ENCODE measurements around the gene MYH10.
"Not testable (repeated sequence)": the region's sequence is repeated elsewhere in the genome, so short reads cannot be mapped to it uniquely, and the experiment has no call there.

MYH10 gene

GRCh38 chr17:8630227-8630801 is at the start of gene MYH10:
Gene MYH10 (minus strand): TSS chr17:8630725. CDS start chr17:8623246, 7,479 bp downstream.
- peak in 4 of 56 donors; percentile 17 to 66 (median 42) for DNase-seq

DNA sequence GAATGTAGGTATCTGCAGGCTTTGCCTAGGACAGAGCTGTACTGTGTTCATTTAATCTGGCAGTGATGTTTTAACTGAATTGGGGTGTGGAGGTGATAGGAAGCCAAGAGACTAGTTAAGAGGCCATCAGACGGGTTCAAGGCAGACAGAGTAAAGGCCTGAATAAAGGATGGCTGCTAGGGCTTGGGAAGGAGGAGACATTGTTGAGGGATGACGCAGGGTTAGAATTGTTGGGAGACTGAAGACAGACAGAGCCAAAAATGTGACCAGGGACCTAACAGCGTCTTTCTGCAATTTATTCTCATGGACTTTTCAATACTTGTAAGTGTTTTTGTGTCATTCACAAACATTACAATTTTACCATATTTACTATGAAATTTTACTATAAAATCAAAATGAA is 48.6 kb upstream of the MYH10 start:
- no peak for DNase-seq

DNA sequence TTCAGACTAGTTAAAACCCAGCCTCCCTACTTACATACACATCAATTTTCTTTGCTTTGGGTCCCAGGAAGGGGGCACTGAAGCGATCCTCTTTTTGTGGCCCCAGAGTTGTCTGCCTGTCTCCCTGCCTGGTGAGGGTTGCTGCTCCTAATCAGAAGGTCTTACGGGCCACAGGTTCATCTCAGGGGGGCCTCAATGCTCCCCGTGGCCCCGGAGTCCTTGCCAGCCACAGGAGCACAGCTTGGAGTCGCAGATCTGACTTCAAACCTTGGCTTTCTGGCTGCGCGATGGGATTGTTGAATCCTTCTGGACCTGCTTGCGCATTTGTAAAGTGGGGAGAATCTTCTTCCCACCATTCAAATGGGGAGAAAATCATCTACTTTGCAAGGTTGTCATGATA is 44.8 kb upstream of the MYH10 start:
- DNase-seq = no peak

- no peak for DNase-seq
These were observed 44.1 kb upstream of the MYH10 start for GRCh38 chr17:8674344-8675305.

DNA sequence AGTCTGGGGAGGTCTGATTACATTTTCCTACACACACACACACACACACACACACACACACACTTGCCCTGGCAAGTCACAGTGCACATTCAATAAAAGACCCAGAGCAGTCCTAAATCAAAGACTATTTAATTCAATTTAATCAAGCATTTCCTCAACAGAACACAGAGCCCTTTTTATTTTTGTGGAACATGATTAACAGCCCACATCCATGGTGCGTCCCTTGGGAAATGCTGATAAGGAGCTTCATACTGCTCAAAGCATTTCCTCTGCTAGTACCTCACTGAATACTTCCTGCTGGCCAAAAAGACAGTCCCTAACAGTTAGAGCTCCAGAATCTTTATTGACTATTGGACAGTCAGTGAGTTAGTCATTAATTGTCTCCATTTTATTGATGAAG is 43.1 kb upstream of the MYH10 start:
- DNase-seq = no peak

DNA sequence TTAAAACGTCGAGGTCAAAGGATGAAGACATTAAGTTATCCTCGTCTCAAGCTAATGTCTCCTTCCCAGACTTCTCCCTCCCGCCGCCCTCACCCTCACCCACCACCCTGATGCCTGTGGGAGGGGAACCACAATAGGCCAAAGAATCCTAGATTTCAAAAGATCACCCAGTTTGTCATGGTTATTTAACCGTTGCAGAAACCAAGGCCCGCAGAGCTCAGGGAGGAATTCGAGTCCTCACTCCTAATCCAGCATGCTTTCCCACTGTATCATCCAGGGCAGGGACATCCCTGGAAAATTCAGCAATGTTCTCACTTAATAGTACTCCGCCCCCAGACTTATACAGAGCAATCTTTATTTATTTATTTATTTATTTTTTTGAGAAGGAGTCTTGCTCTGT is 41.8 kb upstream of the MYH10 start:
- DNase-seq = no peak

DNA sequence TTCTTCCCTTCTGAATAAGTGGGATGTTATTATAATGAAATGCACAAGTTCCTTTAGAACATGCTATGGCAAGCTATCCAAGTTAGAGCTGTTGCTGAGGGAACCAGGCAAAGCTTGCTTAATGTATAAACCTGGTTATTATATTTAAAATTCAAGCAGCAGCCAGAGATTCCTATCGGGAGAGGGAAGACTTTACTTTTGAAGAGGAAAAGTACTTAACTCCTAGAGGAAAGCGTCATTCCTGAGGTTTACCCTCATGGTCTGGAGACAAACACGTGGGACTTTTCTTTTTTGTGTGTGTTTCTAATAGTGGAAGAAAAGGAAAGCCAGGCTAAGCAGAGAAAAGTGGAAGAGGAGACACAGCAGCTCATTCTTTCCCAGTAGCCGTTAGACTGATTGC is 39.9 kb upstream of the MYH10 start:
- no peak for DNase-seq

DNA sequence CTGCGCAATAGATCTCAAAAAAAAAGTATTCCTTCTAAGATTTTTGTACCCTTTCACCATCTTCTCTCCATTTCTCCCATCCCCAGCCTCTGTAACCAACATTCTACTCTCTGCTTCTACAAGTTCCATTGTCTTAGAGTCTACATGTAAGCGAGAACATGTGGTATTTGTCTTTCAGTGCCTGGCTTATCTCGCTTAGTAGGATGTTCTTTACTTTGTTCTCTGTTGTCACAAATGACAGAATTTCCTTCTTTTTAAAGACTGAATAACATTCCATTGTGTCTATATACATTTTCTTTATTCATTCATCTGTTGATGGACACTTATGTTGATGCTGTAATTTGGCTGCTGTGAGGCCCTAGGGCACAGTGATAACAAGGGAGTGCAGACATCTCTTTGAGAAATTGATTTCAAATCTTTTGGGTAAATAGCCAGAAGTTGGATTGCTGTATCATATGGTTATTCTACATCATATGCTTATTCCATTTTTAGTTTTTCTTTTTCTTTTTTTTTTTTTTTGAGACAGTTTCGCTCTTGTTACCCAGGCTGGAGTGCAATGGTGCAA is 37.7 kb upstream of the MYH10 start:
- DNase-seq = no peak

- no peak for DNase-seq
These were observed 36.9 kb upstream of the MYH10 start for GRCh38 chr17:8667421-8667820.

- DNase-seq = no peak
These were observed 35.2 kb upstream of the MYH10 start for GRCh38 chr17:8665684-8666083.

DNA sequence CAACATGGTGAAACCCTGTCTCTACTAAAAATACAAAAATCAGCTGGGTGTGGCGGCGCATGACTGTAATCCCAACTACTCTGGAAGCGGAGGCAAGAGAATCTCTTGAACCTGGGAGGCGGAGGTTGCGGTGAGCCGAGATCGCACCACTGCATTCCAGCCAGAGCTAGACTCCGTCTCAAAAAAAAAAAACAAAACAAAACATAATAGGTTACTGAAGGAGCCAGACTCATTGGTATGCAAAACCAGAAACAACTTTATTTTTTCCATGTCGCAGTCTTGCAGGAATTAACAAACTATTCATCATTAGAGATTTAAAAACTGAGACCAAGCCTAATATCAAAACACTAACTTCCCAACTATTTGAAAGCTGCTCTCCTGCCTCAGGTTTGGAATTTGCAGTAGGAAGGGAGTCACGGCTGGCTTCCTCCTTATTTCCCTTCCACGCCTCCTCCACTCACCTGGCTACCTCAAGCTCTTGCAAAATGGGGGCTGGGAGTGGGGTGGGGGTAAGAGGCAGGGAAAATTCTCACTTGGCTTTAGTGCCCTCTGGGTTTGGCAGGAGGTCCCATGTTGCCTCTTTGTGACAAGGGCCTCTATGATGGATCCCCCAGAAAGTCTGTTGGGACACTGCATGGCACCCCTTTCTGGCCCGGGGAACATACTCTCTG is 34.1 kb upstream of the MYH10 start:
- DNase-seq = no peak

- DNase-seq = peak in 1 of 56 donors; percentile 0
These were observed 32.4 kb upstream of the MYH10 start for GRCh38 chr17:8662973-8663372.

- DNase-seq = no peak
These were observed 31.7 kb upstream of the MYH10 start for GRCh38 chr17:8662076-8662831.

- DNase-seq = not testable (repeated sequence)
These were observed 30.2 kb upstream of the MYH10 start for GRCh38 chr17:8660709-8661108.

DNA sequence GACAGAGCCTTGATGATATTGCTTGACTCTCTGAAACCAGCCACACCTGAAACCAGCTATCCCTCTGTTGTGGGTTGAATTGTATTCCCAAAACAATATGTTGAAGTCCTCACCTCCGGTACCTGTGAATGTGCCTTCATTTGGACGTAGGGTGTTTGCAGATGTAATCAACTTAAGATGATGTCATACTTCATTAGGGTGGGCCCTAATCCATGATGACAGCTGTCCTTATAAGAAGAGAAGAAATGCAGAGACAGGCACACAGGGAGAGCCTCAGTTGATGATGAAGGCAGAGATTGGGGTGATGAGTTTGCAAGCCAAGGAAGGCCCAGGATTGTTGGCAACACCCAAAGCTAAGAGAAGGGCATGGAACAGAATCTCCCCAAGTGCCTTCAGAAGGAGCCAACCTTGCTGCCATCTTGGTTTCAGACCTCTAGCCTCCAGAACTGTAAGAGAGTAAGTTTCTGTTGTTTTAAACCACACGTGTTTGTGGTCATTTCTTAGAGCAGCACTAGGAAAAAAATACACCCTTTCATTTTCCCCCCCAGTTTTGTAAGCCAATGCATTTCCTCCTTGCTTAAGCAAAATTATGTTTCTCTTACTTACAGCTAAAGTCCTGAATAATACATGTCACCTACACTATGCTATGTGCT is 29.4 kb upstream of the MYH10 start:
- DNase-seq = no peak

DNA sequence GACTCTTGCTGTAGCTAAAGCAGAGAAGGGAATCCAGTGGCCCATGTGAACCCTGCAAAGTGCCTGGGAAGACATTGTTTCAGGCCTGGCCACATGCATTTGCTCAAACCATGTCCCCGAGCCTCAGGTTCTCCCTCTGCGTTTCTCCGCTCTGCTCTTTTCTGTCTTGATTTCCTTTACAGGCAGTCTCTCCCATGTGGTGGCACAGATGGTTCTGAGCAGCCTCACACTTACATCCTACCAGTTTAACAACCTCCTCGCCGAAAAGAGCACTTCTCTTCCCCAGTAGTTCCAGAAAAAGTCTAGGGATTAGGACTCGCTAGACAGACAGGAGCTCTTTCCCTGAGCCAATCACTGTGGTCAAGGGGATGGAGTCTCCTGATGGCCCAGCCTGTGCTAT is 28.3 kb upstream of the MYH10 start:
- DNase-seq = peak in 14 of 56 donors; percentile 0 to 18 (median 6)

DNA sequence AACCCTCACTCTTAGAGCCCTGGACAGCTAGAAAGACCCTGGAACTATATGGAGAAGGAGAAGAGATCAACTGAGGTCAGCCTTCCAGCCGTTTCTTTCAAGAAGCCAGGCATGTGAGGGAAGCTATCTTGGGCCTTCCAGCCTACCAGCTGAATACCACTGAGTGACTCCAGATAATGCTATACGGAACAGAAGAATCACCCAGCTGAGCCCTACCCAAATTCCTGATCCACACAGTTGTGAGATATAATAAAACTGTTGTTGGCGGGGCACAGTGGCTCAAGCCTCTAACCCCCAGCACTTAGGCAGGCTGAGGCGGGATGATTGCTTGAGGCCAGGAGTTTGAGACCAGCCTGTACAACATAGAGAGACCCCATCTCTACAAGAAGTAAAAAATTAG is 26.2 kb upstream of the MYH10 start:
- no peak for DNase-seq

GRCh38 chr17:8654822-8655221 is 24.3 kb upstream of the MYH10 start:
- no peak for DNase-seq

- DNase-seq = no peak
These were observed 20.5 kb upstream of the MYH10 start for GRCh38 chr17:8651013-8651412.

- no peak for DNase-seq
These were observed 19.6 kb upstream of the MYH10 start for GRCh38 chr17:8650119-8650499.

All from amygdala (tissue), 56 donors.